HG02852 (cell line): Measurements from ENCODE around the gene NAT8.
"Not testable (repeated sequence)": the region's sequence is repeated elsewhere in the genome, so short reads cannot be mapped to it uniquely, and the experiment has no call there.

Source experiments
- ATAC-seq: cut with Tn5 transposase; IDR thresholded peaks from one replicate; pipeline ENCODE4 v1.9.1; 2021; ENCODE audit warnings: mild to moderate bottlenecking, moderate library complexity; ENCODE audit not compliant: unreplicated experiment

Gene NAT8

GRCh38 chr2:73642338-73643018 lies at the start of gene NAT8:
TSS of gene NAT8 (minus strand) at chr2:73642422. CDS start at chr2:73641628, 794 bp downstream.
- no peak for ATAC-seq

GRCh38 chr2:73690372-73691088 lies 48.3 kb upstream of the NAT8 start:
- ATAC-seq: not testable (repeated sequence)

GRCh38 chr2:73688494-73688893 lies 46.3 kb upstream of the NAT8 start:
- ATAC-seq: not testable (repeated sequence)

GRCh38 chr2:73685764-73686438 lies 43.7 kb upstream of the NAT8 start:
- ATAC-seq: no peak

GRCh38 chr2:73684905-73685304 lies 42.7 kb upstream of the NAT8 start:
- not testable (repeated sequence) for ATAC-seq

GRCh38 chr2:73684325-73684724 lies 42.1 kb upstream of the NAT8 start:
- ATAC-seq: not testable (repeated sequence)

GRCh38 chr2:73679951-73680571 lies 37.8 kb upstream of the NAT8 start:
- ATAC-seq: not testable (repeated sequence)

GRCh38 chr2:73679237-73679636 lies 37.0 kb upstream of the NAT8 start:
- not testable (repeated sequence) for ATAC-seq

- not testable (repeated sequence) for ATAC-seq
Measured at GRCh38 chr2:73678008-73678407, 35.8 kb upstream of the NAT8 start.

GRCh38 chr2:73676211-73676610 lies 34.0 kb upstream of the NAT8 start:
- ATAC-seq: not testable (repeated sequence)

GRCh38 chr2:73674696-73675157 lies 32.5 kb upstream of the NAT8 start:
- not testable (repeated sequence) for ATAC-seq

- ATAC-seq: not testable (repeated sequence)
Measured at GRCh38 chr2:73669976-73670375, 27.8 kb upstream of the NAT8 start.

- ATAC-seq: not testable (repeated sequence)
Measured at GRCh38 chr2:73667239-73667638, 25.0 kb upstream of the NAT8 start.

GRCh38 chr2:73654175-73654574 lies 12.0 kb upstream of the NAT8 start:
- ATAC-seq: no peak

- no peak for ATAC-seq
Measured at GRCh38 chr2:73652348-73652747, 10.1 kb upstream of the NAT8 start.

GRCh38 chr2:73651591-73652230 lies 9.5 kb upstream of the NAT8 start:
- no peak for ATAC-seq

GRCh38 chr2:73647690-73648089 lies 5.5 kb upstream of the NAT8 start:
- ATAC-seq: not testable (repeated sequence)

GRCh38 chr2:73641767-73642062 lies 507 bp downstream of the NAT8 start:
- no peak for ATAC-seq

GRCh38 chr2:73640946-73641766 lies 1.1 kb downstream of the NAT8 start:
- no peak for ATAC-seq

GRCh38 chr2:73640511-73640911 lies 1.7 kb downstream of the NAT8 start:
- ATAC-seq: no peak
